Measurements from ENCODE around the gene MVB12B.

MVB12B gene

DNA sequence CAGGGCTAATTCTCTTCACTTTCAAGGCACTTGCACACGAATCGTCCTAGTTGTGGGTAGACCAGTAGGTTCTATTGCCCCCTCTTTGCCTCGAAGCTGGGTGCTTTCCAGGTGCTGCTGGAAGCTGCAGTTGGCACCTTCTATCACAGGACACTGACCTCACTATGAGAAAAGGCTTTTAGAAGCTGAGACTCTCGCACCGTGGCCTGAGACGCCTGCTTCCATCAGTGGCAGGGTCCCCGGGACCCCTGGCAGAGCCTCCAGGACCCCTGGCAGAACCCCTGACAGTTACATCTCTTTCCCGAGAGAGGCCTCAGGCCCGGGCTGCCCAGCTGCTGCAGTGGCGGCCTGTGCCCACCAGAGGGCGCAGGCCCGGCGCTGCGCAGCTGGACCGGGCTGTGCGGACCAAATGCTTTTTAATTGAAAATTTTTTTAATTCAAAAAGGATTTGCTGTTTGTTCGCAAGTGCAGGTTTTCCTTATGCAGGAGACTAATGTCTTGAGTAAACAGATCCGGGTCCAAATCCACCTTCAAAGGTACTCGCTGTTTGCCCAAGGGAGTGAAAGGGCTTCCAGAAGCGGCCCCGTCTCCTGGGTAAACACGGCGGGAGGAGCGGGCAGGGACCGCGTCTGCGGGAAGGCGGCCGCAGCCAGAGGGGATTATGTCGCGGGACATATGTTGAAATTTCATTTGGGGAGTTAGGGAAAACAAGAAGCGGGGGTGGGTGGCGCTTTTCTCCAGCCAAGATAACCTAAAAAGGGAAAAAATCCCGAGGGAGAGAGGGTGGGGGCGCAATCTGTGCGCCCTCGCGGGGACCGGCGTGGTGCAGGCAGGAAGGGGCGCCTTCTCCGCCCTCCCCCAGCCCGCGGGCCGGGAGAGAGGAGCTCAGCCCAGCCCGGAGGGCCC, 172.6 kb downstream of the MVB12B start:
- TF ChIP-seq GATA2 (IDR thresholded peaks at IDR 0.05; ENCODE audit: low read depth, low read length) = no peak
- no peak for TF ChIP-seq GATA3 (IDR thresholded peaks at IDR 0.05; ENCODE audit: low read depth, low read length)

GRCh38 chr9:126499911-126500599, 173.4 kb downstream of the MVB12B start:
- TF ChIP-seq GATA3 (IDR thresholded peaks at IDR 0.05; ENCODE audit: low read depth, low read length) (no peak), GATA2 (IDR thresholded peaks at IDR 0.05; ENCODE audit: low read depth, low read length) (no peak)

DNA sequence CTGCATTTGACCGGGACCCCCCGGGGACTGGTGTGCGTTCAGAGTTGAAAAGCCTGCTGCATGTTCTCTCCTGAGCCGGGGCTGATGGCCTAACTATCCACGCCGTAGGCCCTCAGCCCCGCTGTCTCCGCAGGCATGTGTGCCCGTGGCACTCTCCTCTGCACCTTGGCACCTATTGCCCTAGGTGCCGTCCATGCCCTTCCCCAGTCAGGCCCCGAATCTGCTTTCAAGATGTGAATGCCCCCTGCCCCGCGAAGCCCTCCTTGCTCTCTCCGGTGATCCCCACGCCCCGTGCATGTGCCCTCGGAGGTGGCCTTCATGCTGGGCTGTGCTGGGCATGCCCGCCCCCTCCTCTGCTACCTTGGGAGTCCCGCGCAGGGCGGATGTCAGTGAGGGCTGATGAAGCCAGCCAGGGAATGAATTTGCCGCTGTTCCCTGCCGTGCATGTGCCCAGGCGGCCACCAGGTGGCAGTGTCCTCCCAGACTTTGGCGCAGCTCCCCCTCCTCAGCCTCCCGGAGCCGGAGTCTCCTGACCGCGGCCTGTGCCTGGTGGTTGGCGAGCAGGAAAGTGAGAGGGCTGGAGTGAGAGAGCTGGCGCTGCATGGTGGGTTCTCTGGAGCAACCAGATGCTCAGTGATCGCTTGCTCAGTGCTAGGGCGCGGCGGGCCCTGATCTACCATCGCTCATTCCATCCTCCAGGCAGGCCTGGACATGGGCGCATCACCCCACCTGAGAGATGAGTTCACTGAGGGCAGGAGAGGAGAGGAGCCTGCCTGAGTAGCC, 174.2 kb downstream of the MVB12B start:
- TF ChIP-seq GATA3 (IDR thresholded peaks at IDR 0.05; ENCODE audit: low read depth, low read length) (no peak), GATA2 (IDR thresholded peaks at IDR 0.05; ENCODE audit: low read depth, low read length) (no peak)

DNA sequence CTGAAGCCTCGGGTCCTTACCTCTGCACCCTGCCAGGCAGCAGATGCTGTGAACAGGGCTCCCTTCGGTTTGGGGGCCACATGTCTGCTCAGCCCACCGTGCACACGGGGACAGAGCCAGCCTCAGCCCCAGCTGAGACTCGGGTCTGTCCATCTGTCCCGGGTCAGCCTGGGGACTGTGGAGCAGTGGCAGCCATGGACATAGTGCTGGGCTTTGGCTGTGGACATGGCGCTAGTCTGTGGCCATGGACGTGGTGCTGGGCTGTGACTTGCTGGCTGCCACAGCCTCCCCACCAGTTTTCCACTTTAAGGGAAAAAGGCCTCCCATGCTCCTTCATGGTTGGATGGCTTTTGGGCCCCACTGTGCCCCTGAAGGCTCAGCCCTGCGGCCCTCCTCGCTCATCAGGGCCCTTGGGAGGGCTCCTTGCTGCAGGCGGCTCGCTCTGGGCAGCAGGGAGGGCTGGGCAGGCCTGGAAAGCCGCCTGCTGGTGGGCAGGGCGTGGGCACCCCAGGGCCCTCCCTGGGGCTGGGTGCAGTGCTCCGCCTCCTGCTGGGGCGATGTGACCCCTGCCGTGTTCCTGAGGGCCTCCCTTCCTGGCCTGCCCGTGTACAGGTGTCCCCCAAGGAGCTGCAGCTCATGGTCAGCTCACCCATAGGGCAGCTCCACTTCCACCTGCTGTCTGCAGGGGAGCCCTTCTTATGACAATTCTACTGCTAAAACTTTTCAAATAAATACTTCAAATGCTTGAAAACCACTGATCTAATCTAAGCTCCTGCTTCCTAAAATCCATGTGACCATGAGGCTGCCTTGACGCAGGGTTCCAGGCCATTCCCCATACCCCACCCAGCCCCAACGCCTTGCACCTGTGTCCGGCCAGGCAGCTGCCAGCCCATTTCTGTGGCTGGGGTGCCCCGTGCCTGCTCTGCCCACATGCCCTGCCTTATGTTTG, 175.0 kb downstream of the MVB12B start:
- TF ChIP-seq GATA2 (IDR thresholded peaks at IDR 0.05; ENCODE audit: low read depth, low read length) (no peak), GATA3 (IDR thresholded peaks at IDR 0.05; ENCODE audit: low read depth, low read length) (no peak)

GRCh38 chr9:126502417-126503332, 176.0 kb downstream of the MVB12B start:
- TF ChIP-seq GATA2 (IDR thresholded peaks at IDR 0.05; ENCODE audit: low read depth, low read length) = no peak
- TF ChIP-seq GATA3 (IDR thresholded peaks at IDR 0.05; ENCODE audit: low read depth, low read length) = no peak

- TF ChIP-seq GATA2 (IDR thresholded peaks at IDR 0.05; ENCODE audit: low read depth, low read length) (no peak), GATA3 (IDR thresholded peaks at IDR 0.05; ENCODE audit: low read depth, low read length) (no peak)
Measured at GRCh38 chr9:126503333-126504085, 176.9 kb downstream of the MVB12B start.

DNA sequence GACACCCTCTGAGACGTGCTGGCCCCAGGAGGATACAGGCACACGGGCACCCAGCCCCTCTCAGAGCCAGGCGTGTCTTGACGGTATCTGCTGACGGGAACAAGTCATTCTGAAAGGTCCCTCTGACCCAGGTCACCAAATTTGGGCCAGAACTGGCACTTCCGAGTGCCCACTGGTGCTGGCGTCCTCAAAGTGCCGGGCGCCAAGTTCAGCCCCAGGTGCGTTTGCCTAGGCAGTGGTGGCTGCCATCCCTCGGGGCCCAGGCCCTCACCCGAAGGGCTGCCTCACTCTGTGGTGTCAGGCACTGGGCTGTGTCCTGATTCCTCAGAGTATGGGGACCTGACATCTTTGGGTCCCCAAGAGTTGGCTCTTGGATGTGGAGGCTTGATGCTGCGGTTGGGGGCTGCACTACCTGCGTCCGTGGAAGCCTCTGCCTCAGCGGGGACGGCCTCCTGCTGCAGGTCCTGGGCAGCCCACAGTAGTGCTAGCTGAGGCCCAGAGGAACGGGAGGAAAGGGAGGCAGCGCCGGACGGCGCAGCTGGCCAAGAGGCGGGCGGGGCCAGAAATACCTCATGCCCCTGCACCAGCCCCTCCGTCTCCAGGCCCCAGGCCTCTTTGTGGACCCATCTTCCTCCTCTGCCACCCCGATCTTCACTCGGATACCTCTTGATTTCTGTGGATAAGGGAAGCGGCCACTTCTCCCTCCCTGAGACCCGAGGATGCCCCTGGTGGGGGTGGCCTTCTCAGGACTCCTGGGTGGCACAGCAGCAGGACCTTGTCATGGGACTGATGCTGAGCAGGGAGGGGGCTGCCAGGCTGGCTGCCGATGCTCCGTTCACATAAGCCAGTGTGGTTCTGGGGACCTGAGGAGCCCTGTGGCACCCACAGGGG, 177.7 kb downstream of the MVB12B start:
- no peak for TF ChIP-seq GATA3 (IDR thresholded peaks at IDR 0.05; ENCODE audit: low read depth, low read length)
- TF ChIP-seq GATA2 (IDR thresholded peaks at IDR 0.05; ENCODE audit: low read depth, low read length) = no peak

GRCh38 chr9:126504977-126505455, 178.4 kb downstream of the MVB12B start:
- TF ChIP-seq GATA2 (IDR thresholded peaks at IDR 0.05; ENCODE audit: low read depth, low read length) (no peak), GATA3 (IDR thresholded peaks at IDR 0.05; ENCODE audit: low read depth, low read length) (no peak)

DNA sequence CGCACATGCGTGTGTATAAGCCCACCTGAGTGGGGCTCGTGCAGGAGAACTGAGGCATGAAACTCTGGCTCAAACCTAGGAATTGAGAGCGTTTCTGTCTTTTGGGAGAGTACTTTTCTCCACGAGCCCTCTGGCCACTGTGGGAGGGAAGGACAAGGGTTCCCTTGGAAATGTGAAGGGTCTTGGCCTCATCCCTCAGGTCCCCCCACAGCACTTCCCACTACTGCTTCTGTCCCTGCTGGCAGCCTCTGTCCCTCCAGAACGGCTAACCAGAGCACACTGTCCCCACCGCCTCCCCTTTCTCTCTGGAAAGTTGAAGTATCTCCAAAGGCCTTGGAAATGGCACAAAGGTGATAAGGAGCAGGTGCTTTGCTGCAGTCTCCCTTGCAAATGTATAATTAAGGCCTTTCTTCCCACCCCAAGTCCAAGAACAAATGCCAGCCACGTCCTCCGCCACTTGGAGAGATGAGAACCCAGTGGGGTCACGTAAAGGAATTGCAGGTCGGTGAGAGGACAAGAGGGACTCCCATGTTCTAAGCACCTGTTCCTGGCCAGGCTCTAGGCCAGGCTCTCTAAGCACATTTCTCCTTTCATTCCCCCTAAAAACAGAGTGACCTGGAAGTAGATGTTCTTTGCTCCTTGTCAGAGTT, 179.2 kb downstream of the MVB12B start:
- no peak for TF ChIP-seq GATA3 (IDR thresholded peaks at IDR 0.05; ENCODE audit: low read depth, low read length)
- TF ChIP-seq GATA2 (IDR thresholded peaks at IDR 0.05; ENCODE audit: low read depth, low read length) = no peak
